ENCODE data around the gene EEF1B2.

DNA sequence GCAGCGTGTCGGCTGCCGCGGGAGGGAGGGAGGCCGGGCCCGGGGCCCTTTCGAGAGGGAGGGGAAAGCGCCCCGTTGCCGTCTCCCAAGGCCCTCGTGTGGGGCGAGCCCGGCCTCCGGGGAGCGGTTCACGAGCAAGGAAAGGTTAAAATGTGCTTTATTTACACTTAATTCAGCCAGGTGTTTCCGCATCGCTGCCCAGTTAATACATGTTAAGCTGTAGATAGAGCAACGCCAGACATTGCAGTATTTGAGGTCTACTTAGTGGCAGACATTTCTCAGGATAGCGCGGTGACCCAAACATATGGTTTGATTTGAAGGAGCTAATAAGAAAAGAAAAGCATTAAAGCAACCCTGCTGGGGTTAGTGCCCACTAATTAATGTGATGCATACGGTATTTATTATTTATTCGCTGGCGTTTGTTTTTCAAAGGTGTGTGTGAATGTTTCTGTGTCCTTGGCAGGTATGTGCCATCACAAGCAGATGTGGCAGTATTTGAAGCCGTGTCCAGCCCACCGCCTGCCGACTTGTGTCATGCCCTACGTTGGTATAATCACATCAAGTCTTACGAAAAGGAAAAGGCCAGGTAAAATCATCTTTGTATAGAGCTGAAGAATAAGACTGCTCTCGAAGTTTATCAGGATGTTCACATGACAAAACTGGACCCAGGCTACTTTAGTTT is 571 bp downstream of the EEF1B2 start:
- no peak for TF ChIP-seq ZNF274 (IDR thresholded peaks at IDR 0.05; ENCODE audit: low read depth, low read length)
- TF ChIP-seq SUZ12 (IDR thresholded peaks at IDR 0.05; ENCODE audit: extremely low read depth, insufficient read depth, insufficient read length) = no peak
- TF ChIP-seq YY1 (IDR thresholded peaks at IDR 0.05; ENCODE audit: insufficient read depth, insufficient read length) = no peak

All from NT2/D1 (cell line).